Sigmoid colon (tissue), 7 donors: ENCODE measurements around the gene MRTFA. TPM values are rescaled to one million over a fixed set of nuclear protein-coding genes. Genes with fewer than 3 reads are reported as not detected.

Experiments
- DNase-seq: peaks from one replicate; pipeline ENCODE4 v3.0.0-alpha.2; 2019
- H3K27ac ChIP-seq, 4 donors: fragments of 200-600 bp; sonication (generic); one replicate each; pipeline ENCODE4 v1.5.1; 2016 to 2019; ENCODE audit warnings: mild to moderate bottlenecking in 1 of 4
- H3K27me3 ChIP-seq, 3 donors: fragments of 200-600 bp; sonication (generic); one replicate each; pipeline ENCODE4 v1.5.1; 2019; ENCODE audit warnings: mild to moderate bottlenecking in 1 of 3
- H3K36me3 ChIP-seq, 4 donors: fragments of 200-600 bp; sonication (generic); one replicate each; pipeline ENCODE4 v1.5.1; 2016 to 2019
- H3K4me1 ChIP-seq, 4 donors: fragments of 200-600 bp; sonication (generic); one replicate each; pipeline ENCODE4 v1.5.1; 2017 to 2019
- H3K4me3 ChIP-seq, 4 donors: fragments of 200-600 bp; sonication (generic); one replicate each; pipeline ENCODE4 v1.5.1; 2017 to 2019; ENCODE audit warnings: mild to moderate bottlenecking in 2 of 4, moderate library complexity in 1 of 4
- H3K9me3 ChIP-seq, 4 donors: fragments of 200-600 bp in 3 of 4; sonication (generic) in 3 of 4; one replicate each; pipeline versions ENCODE4 v1.5.1 to v1.6.1; 2013 to 2019
- EP300 ChIP-seq, 4 donors: sonication (generic); formaldehyde crosslinking; IDR thresholded peaks; one replicate each; pipeline ENCODE4 v1.6.1; 2017; ENCODE audit warnings: antibody characterized with exemption in 4 of 4
- POLR2A ChIP-seq, 2 donors: fragments of 450-650 bp; IDR thresholded peaks; one replicate each; pipeline ENCODE4 v1.6.1; 2016; ENCODE audit warnings: antibody characterized with exemption in 2 of 2, mild to moderate bottlenecking in 2 of 2, moderate library complexity in 2 of 2
- POLR2AphosphoS5 ChIP-seq, 4 donors: sonication (generic); formaldehyde crosslinking; IDR thresholded peaks; one replicate each; pipeline ENCODE4 v1.6.1; 2017; ENCODE audit warnings: antibody characterized with exemption in 4 of 4
- WGBS, 2 donors: extraction: QIAGEN DNeasy Blood & Tissue Kit; methylation state at CpG; one replicate each; pipeline ENCODE4 v1.1.7; 2013; 5-methylcytosine and 5-hydroxymethylcytosine counted together
- intact Hi-C: fragments of 100-400 bp; cut with DNase I; formaldehyde crosslinking; loops from one replicate; pipeline ENCODE4 v1.15.1; 2023
- polyA plus RNA-seq, 3 donors: library from polyadenylated mRNA; stranded (reverse); fragments of 200-250 nt; gene quantifications; one replicate each; pipeline ENCODE4 v1.2.3, GENCODE V29; 2013
- total RNA-seq, 4 donors: library from RNA; depleted of rRNA; stranded (reverse); fragments of >200 nt; gene quantifications; one replicate each; pipeline ENCODE4 v1.1.0, GENCODE V29; 2016
- TF ChIP-seq, protein P1 (sequence below), 4 experiments: fragments of 450-650 bp in 3 of 4; fragments of 200-600 bp in 1 of 4; IDR thresholded peaks; one replicate each; pipeline ENCODE4 v1.5.1; 2016 to 2019; ENCODE audit warnings: antibody characterized with exemption in 4 of 4, mild to moderate bottlenecking in 3 of 4, moderate library complexity in 2 of 4
- donor health status: healthy with polysubstance abuse.
- donor health status: Bipolar disorder and iron deficiency.
- donor health status: healthy.

MRTFA gene
- total RNA-seq (100 to 1,000 TPM in 1 of 4 donors, 10 to 100 TPM in 3; 19.6 to 104 (median 72.1) TPM), polyA plus RNA-seq (10 to 100 TPM; 10.8 to 29.2 (median 10.9) TPM)

DNA sequence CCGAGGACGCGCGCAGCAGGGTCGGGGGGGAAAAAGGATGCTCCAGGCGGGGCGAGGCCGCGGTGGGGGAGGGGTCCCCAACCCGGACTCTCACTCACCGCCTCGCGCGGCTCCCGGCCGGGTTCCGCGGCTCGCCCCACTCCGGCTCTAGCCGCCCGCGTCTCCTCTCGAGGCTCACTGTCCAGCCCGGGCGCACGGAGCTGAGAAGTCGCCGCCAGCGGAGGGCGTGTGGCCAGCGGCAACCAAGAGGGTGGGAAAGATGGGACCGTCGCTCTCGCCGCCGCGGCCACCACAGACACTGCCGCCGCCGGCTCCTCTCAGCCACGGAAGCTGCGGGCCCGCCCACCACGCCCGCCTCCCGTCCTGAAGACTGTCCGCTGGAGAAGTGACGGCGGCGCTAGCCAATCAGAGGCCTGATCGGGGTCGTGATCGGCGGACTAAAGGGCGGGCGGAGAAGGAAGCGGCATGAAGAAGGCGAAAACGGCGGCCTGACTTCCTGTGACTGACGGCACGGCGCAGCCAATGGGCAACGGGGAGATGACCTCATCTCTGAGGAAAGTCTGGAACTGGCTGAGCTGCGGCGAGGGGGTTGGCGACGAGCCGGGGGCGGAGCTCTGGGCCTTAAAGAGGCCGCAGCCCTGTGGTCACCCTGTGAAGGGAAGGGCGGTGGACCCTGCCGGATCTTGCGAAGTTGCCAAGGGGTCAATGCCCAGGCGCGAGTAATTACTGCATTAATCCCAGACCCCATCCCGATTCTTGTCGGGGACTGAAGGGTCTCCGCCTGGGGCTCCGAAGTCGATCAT lies at the start of gene MRTFA:
Gene MRTFA (minus strand): TSS at position 340 of the 803 bp plus-strand sequence.
- WGBS, 2 donors, result 0 to 1% methylated on average over 82 of the region's 82 CpGs
- Histone ChIP-seq H3K27me3 (no peaks in the 10 kb centered on the region), H3K36me3 (no peaks in the 10 kb centered on the region), H3K4me1 (peaks cover 0 to 43% (median 33%) of the 10 kb centered on the region in 4 donors), H3K27ac (peak within 1 kb of the TSS; percentile 85 to 95 (median 92)), H3K4me3 (peak within 1 kb of the TSS; percentile 86 to 95 (median 90)), H3K9me3 (no peaks in the 10 kb centered on the region)
- intact Hi-C loops, result loop anchor here (5.0 kb wide), 2 partner anchors 129 to 264 kb away; partner anchors contain the start of gene SGSM3
- DNase-seq, result peak; percentile 100
- TF ChIP-seq POLR2AphosphoS5 (IDR thresholded peaks at IDR 0.05) (peak; percentile 98 to 99 (median 99)), EP300 (IDR thresholded peaks at IDR 0.05) (peak in 1 of 4 donors; percentile 33), POLR2A (IDR thresholded peaks at IDR 0.05) (peak; percentile 94 to 96)
- TF ChIP-seq, protein P1, sequence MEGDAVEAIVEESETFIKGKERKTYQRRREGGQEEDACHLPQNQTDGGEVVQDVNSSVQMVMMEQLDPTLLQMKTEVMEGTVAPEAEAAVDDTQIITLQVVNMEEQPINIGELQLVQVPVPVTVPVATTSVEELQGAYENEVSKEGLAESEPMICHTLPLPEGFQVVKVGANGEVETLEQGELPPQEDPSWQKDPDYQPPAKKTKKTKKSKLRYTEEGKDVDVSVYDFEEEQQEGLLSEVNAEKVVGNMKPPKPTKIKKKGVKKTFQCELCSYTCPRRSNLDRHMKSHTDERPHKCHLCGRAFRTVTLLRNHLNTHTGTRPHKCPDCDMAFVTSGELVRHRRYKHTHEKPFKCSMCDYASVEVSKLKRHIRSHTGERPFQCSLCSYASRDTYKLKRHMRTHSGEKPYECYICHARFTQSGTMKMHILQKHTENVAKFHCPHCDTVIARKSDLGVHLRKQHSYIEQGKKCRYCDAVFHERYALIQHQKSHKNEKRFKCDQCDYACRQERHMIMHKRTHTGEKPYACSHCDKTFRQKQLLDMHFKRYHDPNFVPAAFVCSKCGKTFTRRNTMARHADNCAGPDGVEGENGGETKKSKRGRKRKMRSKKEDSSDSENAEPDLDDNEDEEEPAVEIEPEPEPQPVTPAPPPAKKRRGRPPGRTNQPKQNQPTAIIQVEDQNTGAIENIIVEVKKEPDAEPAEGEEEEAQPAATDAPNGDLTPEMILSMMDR (IDR thresholded peaks at IDR 0.05), result no peak

DNA sequence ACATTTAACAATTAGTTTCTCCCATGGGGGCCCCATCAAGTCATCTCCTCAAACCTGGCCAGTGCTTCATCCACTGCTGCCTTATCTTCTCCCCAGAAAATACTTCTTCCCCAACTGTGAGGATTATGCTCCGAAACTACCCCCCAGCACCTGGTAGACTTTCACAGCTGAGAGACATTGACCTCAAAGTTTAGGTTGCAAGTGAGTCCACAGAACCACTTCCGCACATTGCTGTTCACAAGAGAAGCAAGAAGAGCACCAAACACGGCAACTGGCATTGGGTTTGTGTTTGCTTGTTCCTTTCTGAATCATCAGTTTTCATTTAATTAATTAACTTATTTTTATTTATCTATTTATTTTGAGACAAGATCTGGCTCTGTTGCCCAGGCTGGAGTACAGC lies 48.9 kb upstream of the MRTFA start:
- Histone ChIP-seq H3K9me3 (no peaks in the 10 kb centered on the region), H3K4me3 (no peak overlapping the region), H3K36me3 (no peaks in the 10 kb centered on the region), H3K27me3 (no peaks in the 10 kb centered on the region), H3K27ac (no peak overlapping the region), H3K4me1 (peaks cover 0 to 12% (median 6%) of the 10 kb centered on the region in 4 donors)
- WGBS, 2 donors, result 88 to 93% methylated on average over 3 of the region's 3 CpGs
- intact Hi-C loops, result no loop called here
- no peak for DNase-seq
- TF ChIP-seq EP300 (IDR thresholded peaks at IDR 0.05) (no peak), POLR2A (IDR thresholded peaks at IDR 0.05) (no peak), POLR2AphosphoS5 (IDR thresholded peaks at IDR 0.05) (no peak)
- TF ChIP-seq, protein P1 (IDR thresholded peaks at IDR 0.05), result no peak

DNA sequence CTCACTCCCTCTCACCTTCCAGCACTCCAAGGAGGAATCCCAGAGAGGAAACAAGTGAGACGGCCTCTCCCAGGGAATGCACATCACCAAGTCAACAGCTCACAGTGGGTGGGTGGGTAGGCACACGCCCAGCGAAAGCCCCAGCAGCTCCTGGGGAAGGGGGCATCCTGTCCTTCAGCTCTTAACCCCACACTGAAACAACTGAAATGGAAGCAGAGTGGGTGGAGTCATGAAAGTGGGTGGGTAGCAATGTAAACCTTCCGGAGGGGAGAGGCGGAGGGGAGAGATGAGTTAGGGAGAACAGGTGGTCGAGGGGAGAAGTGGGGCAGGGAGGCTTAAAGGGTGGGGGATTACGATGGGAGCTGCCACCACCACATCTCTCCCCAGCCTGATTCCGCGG lies 48.2 kb upstream of the MRTFA start:
- Histone ChIP-seq H3K4me1 (peaks cover 0 to 15% (median 7%) of the 10 kb centered on the region in 4 donors), H3K9me3 (no peaks in the 10 kb centered on the region), H3K27ac (no peak overlapping the region), H3K4me3 (no peak overlapping the region), H3K36me3 (no peaks in the 10 kb centered on the region), H3K27me3 (no peaks in the 10 kb centered on the region)
- TF ChIP-seq POLR2A (IDR thresholded peaks at IDR 0.05), result no peak
- DNase-seq, result no peak
- WGBS, 2 donors, result 45 to 74% methylated on average over 9 of the region's 9 CpGs
- intact Hi-C loops, result loop anchor here (1.0 to 5.0 kb wide), 2 partner anchors 76 to 133 kb away; partner anchors contain the start of gene SLC25A17

DNA sequence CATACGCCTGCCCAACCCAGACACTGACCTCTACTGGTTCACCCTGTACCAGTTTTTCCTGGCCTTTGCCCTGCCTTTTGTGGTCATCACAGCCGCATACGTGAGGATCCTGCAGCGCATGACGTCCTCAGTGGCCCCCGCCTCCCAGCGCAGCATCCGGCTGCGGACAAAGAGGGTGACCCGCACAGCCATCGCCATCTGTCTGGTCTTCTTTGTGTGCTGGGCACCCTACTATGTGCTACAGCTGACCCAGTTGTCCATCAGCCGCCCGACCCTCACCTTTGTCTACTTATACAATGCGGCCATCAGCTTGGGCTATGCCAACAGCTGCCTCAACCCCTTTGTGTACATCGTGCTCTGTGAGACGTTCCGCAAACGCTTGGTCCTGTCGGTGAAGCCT lies 44.9 kb upstream of the MRTFA start:
- no peak for DNase-seq
- H3K27ac ChIP-seq, result no peak overlapping the region
- 93 to 95% methylated on average over 19 of the region's 19 CpGs for WGBS, 2 donors
- peaks cover 0 to 25% (median 17%) of the 10 kb centered on the region in 4 donors for H3K4me1 ChIP-seq
- H3K4me3 ChIP-seq, result no peak overlapping the region
- TF ChIP-seq, protein P1 (IDR thresholded peaks at IDR 0.05), result no peak
- TF ChIP-seq POLR2A (IDR thresholded peaks at IDR 0.05) (no peak), POLR2AphosphoS5 (IDR thresholded peaks at IDR 0.05) (no peak), EP300 (IDR thresholded peaks at IDR 0.05) (no peak)
- H3K36me3 ChIP-seq, result no peaks in the 10 kb centered on the region
- H3K27me3 ChIP-seq, result peaks cover 4 to 11% (median 5%) of the 10 kb centered on the region in 3 donors
- intact Hi-C loops, result loop anchor here (5.0 kb wide), 1 partner anchor 136 kb away; the partner anchor contains the start of gene SLC25A17
- no peaks in the 10 kb centered on the region for H3K9me3 ChIP-seq

- Histone ChIP-seq H3K36me3 (no peaks in the 10 kb centered on the region), H3K27me3 (peaks cover 4 to 11% (median 5%) of the 10 kb centered on the region in 3 donors), H3K9me3 (no peaks in the 10 kb centered on the region), H3K27ac (no peak overlapping the region), H3K4me3 (no peak overlapping the region), H3K4me1 (peaks cover 0 to 25% (median 17%) of the 10 kb centered on the region in 4 donors)
- DNase-seq, result no peak
- WGBS, 2 donors, result 92% methylated on average over 15 of the region's 15 CpGs
- intact Hi-C loops, result loop anchor here (5.0 kb wide), 1 partner anchor 136 kb away; the partner anchor contains the start of gene SLC25A17
- TF ChIP-seq, protein P1 (IDR thresholded peaks at IDR 0.05), result no peak
- TF ChIP-seq POLR2AphosphoS5 (IDR thresholded peaks at IDR 0.05) (no peak), POLR2A (IDR thresholded peaks at IDR 0.05) (no peak), EP300 (IDR thresholded peaks at IDR 0.05) (no peak)
Measured at GRCh38 chr22:40680819-40681183, 44.3 kb upstream of the MRTFA start.
